GM19324 (cell line): Measurements from ENCODE around the gene TGFBR3.

Experiments
- ATAC-seq: cut with Tn5 transposase; IDR thresholded peaks from one replicate; pipeline ENCODE4 v1.9.1; 2021; ENCODE audit warnings: mild to moderate bottlenecking, moderate library complexity; ENCODE audit not compliant: unreplicated experiment, low FRiP score

The TGFBR3 gene

GRCh38 chr1:91765293-91765692 is 120.7 kb downstream of the TGFBR3 start:
- no peak for ATAC-seq

DNA sequence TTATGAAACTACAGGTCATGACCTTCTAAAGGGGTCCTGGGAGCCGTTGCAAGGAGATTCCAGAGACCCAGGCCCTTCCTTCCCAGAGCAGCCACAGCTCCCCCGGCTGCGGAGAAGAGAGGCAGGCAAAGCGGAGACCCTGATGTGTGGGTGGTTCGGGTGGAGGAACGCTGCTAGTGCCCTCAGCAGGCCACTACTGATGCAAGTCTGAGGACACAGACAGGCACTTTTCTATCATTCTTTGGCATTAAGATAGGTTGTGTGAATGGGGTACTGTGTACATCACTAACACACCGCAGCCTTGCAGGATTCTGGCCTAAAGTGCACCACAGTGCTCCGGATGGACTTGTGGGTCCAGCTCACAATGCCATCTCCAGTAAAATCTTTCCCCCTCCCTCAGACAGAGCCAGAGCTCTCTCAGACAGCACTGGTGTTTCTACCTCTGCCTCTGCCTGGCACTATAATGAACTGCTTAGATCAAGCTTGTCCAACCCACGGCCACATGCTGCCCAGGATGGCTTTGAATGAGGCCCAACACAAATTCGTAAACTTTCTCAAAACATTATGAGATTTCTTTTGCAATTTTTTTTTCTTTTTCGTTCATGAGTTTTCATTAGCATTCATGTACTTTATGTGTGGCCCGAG is 121.4 kb downstream of the TGFBR3 start:
- ATAC-seq, result no peak

DNA sequence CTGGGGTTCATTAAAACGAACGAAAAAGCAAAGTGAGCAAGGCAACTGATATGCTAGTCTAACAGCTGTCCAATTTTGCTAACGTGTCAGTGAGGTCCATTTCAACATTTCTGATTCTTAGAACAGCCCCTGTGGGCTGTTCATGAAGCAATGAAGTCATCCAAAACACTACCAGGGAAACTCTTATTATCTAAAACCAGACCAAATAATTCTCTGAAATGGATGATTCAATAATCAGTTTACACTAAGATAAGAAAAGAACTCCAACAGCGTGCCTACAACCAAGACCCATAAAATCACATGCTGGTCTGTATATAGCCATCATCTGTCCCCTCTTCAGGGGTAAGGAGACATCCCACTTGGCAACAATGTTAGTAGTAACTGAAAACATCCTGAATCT is 122.7 kb downstream of the TGFBR3 start:
- ATAC-seq, result no peak

DNA sequence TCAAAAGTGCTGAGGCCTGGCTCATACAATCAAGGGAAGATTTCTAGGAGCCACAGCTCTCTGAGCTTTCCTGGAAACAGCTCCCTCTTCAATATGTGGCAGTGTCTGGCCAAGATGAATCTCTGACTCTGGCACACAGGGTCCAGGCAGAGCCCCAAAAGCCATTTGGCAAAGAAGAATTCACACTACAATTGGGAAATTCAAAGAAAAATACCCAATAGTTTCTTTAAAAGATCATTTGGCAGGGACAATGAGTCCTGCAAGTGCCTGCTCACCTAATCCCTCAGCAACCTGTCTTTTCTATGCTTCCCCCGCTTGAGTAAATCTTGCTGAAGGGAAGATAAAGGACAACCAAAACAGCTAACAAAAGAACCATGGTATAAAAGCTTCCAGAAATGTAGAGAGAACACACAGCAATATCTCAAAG is 124.6 kb downstream of the TGFBR3 start:
- ATAC-seq, result no peak

- no peak for ATAC-seq
These were observed 125.4 kb downstream of the TGFBR3 start for GRCh38 chr1:91760512-91760911.

GRCh38 chr1:91759076-91759475 is 126.9 kb downstream of the TGFBR3 start:
- no peak for ATAC-seq

DNA sequence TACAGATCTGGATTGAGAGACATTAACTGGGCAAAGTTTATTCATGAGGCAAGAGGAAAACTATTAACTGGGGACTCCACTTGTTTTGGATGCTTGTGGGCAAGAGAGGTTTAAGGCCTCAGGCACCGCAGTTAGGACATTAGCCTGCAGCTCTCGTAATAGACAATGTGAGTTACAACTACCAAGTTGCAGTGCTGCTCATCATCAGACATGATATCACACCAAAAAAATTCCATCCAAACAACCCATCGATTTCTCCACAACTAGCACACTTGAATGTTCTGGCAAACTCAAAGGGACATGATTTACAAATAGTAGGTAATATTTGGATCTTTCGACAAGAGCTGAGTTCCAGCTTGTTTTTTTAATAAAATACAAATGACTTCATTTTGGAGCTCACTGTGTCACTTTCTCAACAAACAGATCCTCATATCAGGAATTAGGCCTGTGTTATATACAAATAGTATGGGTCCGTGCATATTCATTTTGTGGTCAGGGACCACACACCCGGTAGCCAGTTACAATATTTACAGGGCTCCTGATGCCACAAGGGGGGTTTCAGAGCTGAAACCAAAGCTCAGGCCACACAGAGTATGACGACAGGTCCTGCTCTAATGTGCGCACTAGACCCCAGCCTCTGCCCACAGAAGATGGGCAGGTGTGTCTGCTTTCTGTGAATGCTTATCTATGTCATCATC is 128.0 kb downstream of the TGFBR3 start:
- no peak for ATAC-seq

DNA sequence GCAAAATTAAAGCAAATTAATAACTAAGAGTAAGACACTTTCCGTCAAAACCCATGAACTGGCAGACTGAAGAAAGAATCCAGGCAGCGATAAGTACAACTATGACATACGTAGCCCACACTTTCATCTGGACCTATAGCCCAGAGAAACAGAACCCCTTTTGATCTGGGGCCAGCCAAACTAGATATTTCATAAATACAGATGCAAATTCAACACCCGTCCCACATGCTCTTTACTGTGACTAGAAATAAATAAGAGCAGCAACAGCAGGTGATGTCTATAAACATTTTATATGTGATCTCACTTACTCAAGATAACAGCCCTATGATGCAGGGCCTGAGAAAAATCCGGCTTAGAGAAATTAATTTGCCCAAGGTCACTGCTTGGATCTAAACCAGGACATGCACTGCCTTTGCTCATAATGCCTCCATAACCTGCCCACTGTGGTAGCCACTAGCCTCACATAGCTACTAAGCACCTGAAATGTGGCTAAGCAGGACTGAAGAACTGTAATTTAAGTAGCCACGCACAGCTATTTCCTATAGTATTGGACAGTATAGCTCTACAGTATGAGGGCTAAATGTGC is 130.2 kb downstream of the TGFBR3 start:
- ATAC-seq, result no peak

GRCh38 chr1:91754816-91755580 is 131.0 kb downstream of the TGFBR3 start:
- no peak for ATAC-seq

GRCh38 chr1:91754348-91754747 is 131.6 kb downstream of the TGFBR3 start:
- ATAC-seq, result peak; percentile 46

- no peak for ATAC-seq
These were observed 132.1 kb downstream of the TGFBR3 start for GRCh38 chr1:91753878-91754277.

GRCh38 chr1:91752324-91752723 is 133.6 kb downstream of the TGFBR3 start:
- ATAC-seq, result no peak

DNA sequence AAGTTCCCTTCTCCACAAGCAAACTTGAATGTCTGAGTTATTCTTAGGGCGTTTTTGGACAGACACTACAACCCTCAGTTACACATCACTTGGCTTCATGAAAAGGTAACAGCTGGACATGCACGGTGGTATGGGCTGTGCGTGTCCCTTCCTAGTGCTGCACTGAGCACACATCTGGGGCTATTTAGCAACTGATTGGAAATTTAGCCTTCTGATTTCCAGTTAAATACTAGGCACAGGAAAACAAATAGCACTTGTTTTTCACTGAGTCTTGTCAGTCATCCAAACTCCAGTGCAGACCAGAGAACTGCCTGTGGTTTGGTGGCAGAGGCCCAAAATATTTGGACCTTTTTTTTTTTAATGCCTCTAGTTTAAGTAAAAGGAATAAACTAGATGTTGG is 134.7 kb downstream of the TGFBR3 start:
- ATAC-seq, result no peak

DNA sequence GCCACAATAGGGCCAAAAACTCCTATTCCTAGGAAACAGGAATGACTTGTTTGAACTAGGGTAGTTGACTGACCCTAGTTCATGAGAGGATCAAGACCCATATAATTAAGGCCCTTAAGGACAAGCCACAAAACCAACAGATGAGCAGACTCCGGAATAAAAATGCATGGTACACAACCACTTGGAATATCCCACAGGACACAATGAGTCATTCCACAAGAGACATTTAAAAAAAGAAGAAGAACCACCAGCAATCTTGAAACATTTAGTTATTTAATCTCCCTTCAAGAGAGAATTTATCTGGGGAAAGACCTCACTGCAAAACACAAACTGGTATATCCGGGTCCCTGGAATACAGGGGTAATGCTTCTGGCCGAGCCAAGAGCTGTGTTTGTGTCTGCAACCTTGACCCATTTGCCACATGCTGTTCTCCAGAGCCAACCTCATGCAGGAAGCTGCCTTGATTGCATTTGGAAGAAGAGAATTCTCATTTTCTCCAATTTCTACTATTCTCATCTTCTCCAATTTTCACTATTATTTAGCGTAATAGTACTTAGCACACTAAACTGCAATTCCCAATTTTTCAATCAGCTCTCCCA is 135.5 kb downstream of the TGFBR3 start:
- ATAC-seq, result no peak

GRCh38 chr1:91749788-91750231 is 136.1 kb downstream of the TGFBR3 start:
- no peak for ATAC-seq

- no peak for ATAC-seq
These were observed 138.3 kb downstream of the TGFBR3 start for GRCh38 chr1:91747666-91748065.

DNA sequence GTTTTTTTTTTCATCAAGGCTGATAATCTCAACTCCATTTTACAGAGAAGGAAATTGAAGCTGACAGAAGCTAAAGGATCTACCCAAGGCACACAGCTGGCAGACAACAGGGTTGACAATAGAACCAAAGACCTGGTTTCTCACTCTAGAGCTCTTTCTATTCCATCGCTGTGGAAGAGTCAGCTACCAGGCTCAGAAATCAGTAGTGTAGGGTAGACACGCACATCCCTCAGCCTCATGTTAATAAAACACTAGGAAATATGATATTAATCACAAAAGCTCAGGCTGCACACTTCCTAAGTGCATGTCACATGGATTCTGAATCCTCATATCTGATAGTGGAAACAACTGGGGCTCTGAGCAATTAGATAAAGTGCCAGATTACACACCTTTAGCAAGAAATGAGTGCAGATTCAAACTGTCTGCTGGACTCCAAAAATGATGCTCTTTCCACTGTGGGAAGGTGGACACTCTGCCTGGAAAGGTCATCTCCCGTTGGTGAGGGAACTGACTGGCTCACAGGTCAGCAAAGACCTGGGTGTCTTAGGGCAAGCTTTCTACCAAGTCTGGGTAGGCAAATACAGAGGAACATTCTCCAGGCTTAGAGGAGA is 139.1 kb downstream of the TGFBR3 start:
- ATAC-seq, result no peak

GRCh38 chr1:91745640-91746373 is 140.1 kb downstream of the TGFBR3 start:
- ATAC-seq, result no peak

- no peak for ATAC-seq
These were observed 140.9 kb downstream of the TGFBR3 start for GRCh38 chr1:91744953-91745639.
